Measurements from ENCODE around the gene VENTX.

Gene VENTX

GRCh38 chr10:133285217-133285616, 47.6 kb downstream of the VENTX start:
- H3K4me3 ChIP-seq (ENCODE audit: low read depth, low read length) = no peak overlapping the region
- TF ChIP-seq CTCF (IDR thresholded peaks at IDR 0.05; ENCODE audit: low read depth, low read length) = no peak

- H3K4me3 ChIP-seq (ENCODE audit: low read depth, low read length) = no peak overlapping the region
- TF ChIP-seq CTCF (IDR thresholded peaks at IDR 0.05; ENCODE audit: low read depth, low read length) = no peak
Measured at GRCh38 chr10:133286366-133286765, 48.7 kb downstream of the VENTX start.

- no peak for TF ChIP-seq CTCF (IDR thresholded peaks at IDR 0.05; ENCODE audit: low read depth, low read length)
- no peak overlapping the region for H3K4me3 ChIP-seq (ENCODE audit: low read depth, low read length)
Measured at GRCh38 chr10:133287832-133288500, 50.3 kb downstream of the VENTX start.

- no peak for TF ChIP-seq CTCF (IDR thresholded peaks at IDR 0.05; ENCODE audit: low read depth, low read length)
Measured at GRCh38 chr10:133289761-133290160, 52.1 kb downstream of the VENTX start.

More at GRCh38 chr10:133289761-133290160, 52.1 kb downstream of the VENTX start:
- no peak overlapping the region for H3K4me3 ChIP-seq (ENCODE audit: low read depth, low read length)

Data from WI38 (cell line).